MCF 10A (cell line): ENCODE data around the gene SUGCT. TPM values are rescaled to one million over a fixed set of nuclear protein-coding genes. Genes with fewer than 3 reads are reported as not detected.

Experiments
- BruUV-seq: library from RNA; stranded (reverse); fragments of 400-500 nt; replicated peaks from 2 replicates; lab custom pipeline; 2021; lab: Mats Ljungman, UMichigan
- CTCF ChIA-PET: fragments of 300-600 bp; sonication (Branson Sonifier 250); formaldehyde crosslinking; extraction: SDS; loops from one replicate; lab custom pipeline; 2021; ENCODE audit warnings: antibody characterized with exemption, inconsistent platforms; lab: Yijun Ruan, JAX
- POLR2A ChIA-PET: fragments of 300-600, 350-650 bp; sonication (Branson Sonifier 250); formaldehyde crosslinking; extraction: SDS; loops from one replicate; lab custom pipeline; 2020; ENCODE audit warnings: antibody characterized with exemption, inconsistent platforms; lab: Yijun Ruan, JAX
- DNase-seq: peaks from one replicate; pipeline ENCODE4 v3.0.0-alpha.2; 2018; ENCODE audit not compliant: unreplicated experiment
- H3K27ac Mint-ChIP-seq: one replicate; pipeline ENCODE4 v1.8.0; 2022; ENCODE audit warnings: mild to moderate bottlenecking, low read depth, mixed read lengths; ENCODE audit not compliant: unreplicated experiment
- H3K27me3 Mint-ChIP-seq: one replicate; pipeline ENCODE4 v1.8.0; 2022; ENCODE audit warnings: mixed read lengths; ENCODE audit not compliant: insufficient read depth, unreplicated experiment
- H3K36me3 Mint-ChIP-seq: one replicate; pipeline ENCODE4 v1.8.0; 2022; ENCODE audit warnings: mild to moderate bottlenecking, moderate library complexity, mixed read lengths; ENCODE audit not compliant: insufficient read depth, unreplicated experiment
- H3K4me1 Mint-ChIP-seq: one replicate; pipeline ENCODE4 v1.8.0; 2022; ENCODE audit warnings: mixed read lengths; ENCODE audit not compliant: insufficient read depth, unreplicated experiment
- H3K4me3 Mint-ChIP-seq: one replicate; pipeline ENCODE4 v1.8.0; 2022; ENCODE audit warnings: mild to moderate bottlenecking, moderate library complexity, mixed read lengths; ENCODE audit not compliant: unreplicated experiment
- H3K9me3 Mint-ChIP-seq: one replicate; pipeline ENCODE4 v1.8.0; 2022; ENCODE audit warnings: mixed read lengths; ENCODE audit not compliant: unreplicated experiment
- CTCF ChIP-seq: fragments of 200-600 bp; IDR thresholded peaks from one replicate; pipeline ENCODE4 v1.8.0; 2022; ENCODE audit warnings: antibody characterized with exemption, mild to moderate bottlenecking; ENCODE audit not compliant: unreplicated experiment
- intact Hi-C: fragments of 100-400 bp; cut with micrococcal nuclease; formaldehyde crosslinking; loops from 2 replicates; pipeline ENCODE4 v1.14.1; 2022
- total RNA-seq: library from RNA; stranded (reverse); gene quantifications from 2 replicates; pipeline ENCODE4 v1.2.3, GENCODE V29; 2022

SUGCT gene
- total RNA-seq, 1 experiment from 2014 or later = 25.4 TPM

- intact Hi-C loops = no loop called here
- peak; percentile 5 for DNase-seq
- no TSS peak for BruUV-seq
- ChIA-PET POLR2A (no interaction called here), CTCF (interaction anchor here (0.6 to 1.2 kb wide), 4 partner anchors 43 to 1094 kb away, joined by 3 to 4 read pairs (median 4); no protein-coding TSS in a partner anchor)
- TF ChIP-seq CTCF = no peak
- H3K4me1 Mint-ChIP-seq = no peaks in the 10 kb centered on the region
- H3K27me3 Mint-ChIP-seq = no peaks in the 10 kb centered on the region
- H3K4me3 Mint-ChIP-seq = no peak overlapping the region
- no peaks in the 10 kb centered on the region for H3K36me3 Mint-ChIP-seq
- H3K27ac Mint-ChIP-seq = no peak overlapping the region
- no peaks in the 10 kb centered on the region for H3K9me3 Mint-ChIP-seq
Observed at GRCh38 chr7:40608321-40609075, 473.7 kb downstream of the SUGCT start.

- CTCF ChIA-PET = interaction anchor here (0.6 kb wide), 1 partner anchor 94 kb away, joined by 6 read pairs; no protein-coding TSS in a partner anchor
- no peak for TF ChIP-seq CTCF
- no peak for DNase-seq
- no peaks in the 10 kb centered on the region for H3K4me1 Mint-ChIP-seq
- POLR2A ChIA-PET = no interaction called here
- H3K27ac Mint-ChIP-seq = no peak overlapping the region
- no peak overlapping the region for H3K4me3 Mint-ChIP-seq
- no TSS peak for BruUV-seq
- no peaks in the 10 kb centered on the region for H3K9me3 Mint-ChIP-seq
- no peaks in the 10 kb centered on the region for H3K36me3 Mint-ChIP-seq
- intact Hi-C loops = no loop called here
- no peaks in the 10 kb centered on the region for H3K27me3 Mint-ChIP-seq
Observed at GRCh38 chr7:40610461-40610860, 475.7 kb downstream of the SUGCT start.

GRCh38 chr7:40611095-40611871, 476.5 kb downstream of the SUGCT start:
- Mint-ChIP-seq H3K4me1 (no peaks in the 10 kb centered on the region), H3K27me3 (no peaks in the 10 kb centered on the region), H3K27ac (no peak overlapping the region), H3K9me3 (no peaks in the 10 kb centered on the region), H3K4me3 (no peak overlapping the region), H3K36me3 (no peaks in the 10 kb centered on the region)
- BruUV-seq = no TSS peak
- POLR2A ChIA-PET = no interaction called here
- no peak for DNase-seq
- TF ChIP-seq CTCF = no peak
- intact Hi-C loops = no loop called here
- CTCF ChIA-PET = interaction anchor here (0.6 kb wide), 1 partner anchor 57 kb away, joined by 3 read pairs; no protein-coding TSS in a partner anchor

GRCh38 chr7:40612298-40612697, 477.5 kb downstream of the SUGCT start:
- CTCF ChIA-PET = no interaction called here
- no peak overlapping the region for H3K27ac Mint-ChIP-seq
- H3K27me3 Mint-ChIP-seq = no peaks in the 10 kb centered on the region
- intact Hi-C loops = no loop called here
- no peak overlapping the region for H3K4me3 Mint-ChIP-seq
- POLR2A ChIA-PET = no interaction called here
- DNase-seq = no peak
- no peaks in the 10 kb centered on the region for H3K36me3 Mint-ChIP-seq
- H3K9me3 Mint-ChIP-seq = no peaks in the 10 kb centered on the region
- no peaks in the 10 kb centered on the region for H3K4me1 Mint-ChIP-seq
- no TSS peak for BruUV-seq
- no peak for TF ChIP-seq CTCF
